HG03060 (cell line): ENCODE data around the gene TM4SF4.

ENCODE experiments used
- ATAC-seq: cut with Tn5 transposase; IDR thresholded peaks from one replicate; pipeline ENCODE4 v1.9.1; 2021; ENCODE audit warnings: low read depth, moderate number of reproducible peaks; ENCODE audit not compliant: unreplicated experiment

The TM4SF4 gene

DNA sequence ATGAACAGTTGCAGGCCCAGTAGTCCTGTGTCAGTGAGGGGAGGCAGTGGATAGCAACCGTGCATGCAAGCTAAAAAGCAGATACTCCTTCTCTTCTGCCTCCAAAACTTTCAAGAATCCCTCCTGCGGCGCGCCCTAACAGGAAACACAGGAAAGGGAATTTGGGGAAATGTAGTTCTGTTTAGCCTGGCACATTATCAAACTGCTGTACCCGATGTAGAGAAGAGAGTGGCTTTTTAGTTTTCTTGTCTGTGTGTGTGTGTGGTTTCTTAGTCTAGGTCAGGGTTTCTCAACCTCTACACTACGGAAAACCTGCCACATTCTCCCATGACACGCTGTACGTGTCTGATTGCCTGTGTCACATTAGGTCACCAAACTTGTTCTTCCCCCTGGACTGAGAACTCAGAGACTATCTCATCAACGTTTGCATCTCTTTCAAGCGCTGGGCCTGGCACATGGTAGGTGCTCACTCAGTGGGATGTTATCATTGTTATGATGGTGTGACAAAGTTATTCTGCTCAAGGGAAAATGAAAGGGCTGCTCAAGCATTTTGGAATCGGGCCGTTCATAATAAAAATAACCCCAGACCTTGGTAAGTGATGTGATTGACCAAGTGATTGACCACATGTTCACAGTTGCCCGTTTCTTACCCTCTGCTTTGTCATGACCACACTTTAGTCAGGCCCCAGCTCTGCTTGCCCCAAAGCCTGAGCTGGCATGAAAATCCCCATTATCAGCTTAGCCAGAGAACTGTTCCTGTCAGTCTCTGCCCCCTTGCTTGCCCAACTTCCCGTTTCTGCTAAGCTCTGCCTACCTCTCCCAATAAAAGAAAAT is 33.2 kb downstream of the TM4SF4 start:
- ATAC-seq, result no peak

- ATAC-seq, result no peak
Measured at GRCh38 chr3:149509526-149509925, 35.0 kb downstream of the TM4SF4 start.

GRCh38 chr3:149510480-149510879 is 36.0 kb downstream of the TM4SF4 start:
- no peak for ATAC-seq

DNA sequence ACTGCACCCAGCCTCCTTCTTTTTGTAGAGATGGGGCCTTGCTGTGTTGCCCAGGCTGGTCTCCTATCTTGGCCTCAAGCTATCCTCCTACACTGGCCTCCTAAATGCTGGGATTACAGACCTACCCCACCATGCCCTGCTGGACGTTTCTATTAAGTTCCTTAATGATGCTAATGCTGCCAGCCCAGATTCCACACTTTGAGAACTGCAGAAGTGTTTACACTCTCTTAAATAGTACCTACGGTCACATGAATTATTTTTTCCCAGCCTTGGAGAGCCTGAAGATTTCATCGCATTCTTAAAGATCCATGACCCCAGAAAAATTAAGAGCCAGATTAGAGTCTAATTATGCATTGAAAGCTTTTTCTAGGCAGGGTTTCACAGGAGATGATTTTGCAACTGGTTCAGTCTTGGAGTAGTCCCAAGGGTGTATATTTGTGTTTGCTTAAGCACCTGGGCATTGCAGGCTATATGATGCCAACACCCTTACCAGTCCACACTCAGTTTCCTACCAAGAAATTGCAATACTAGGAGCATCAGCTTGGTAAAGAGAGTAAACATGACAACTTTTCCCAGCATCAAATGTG is 36.6 kb downstream of the TM4SF4 start:
- no peak for ATAC-seq

DNA sequence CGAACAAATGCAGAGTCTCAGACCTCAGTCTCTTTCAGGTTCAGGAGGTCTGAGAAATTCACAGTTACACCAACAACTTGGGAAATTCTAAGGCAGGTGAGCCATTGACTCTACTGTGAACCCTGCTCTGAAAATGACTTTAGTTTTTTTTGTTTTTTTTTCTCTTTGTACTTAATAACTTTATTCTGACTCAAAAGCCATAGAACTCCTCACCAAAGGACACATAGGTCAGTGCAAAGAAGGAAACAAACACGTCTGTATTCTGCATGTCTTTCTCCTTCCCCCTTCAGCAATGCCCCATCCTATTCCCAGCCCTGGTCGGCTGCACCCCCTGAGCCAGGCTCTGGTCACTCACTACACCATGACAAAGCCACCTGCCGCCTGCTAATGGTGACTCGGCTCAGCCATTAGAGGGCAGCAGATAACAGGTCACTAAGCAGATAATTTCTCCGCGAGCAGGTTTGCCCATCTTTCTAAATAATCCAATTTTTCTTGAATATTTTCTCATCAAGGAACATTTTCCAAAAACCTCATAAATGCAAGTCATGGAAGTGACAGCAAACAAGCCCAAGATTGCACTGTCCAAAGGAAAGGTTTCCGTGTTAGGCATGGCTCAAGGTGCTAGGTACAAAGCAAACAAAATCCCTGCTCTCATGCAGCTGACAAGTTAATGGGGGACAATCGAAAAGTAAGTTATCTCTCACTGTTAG is 37.7 kb downstream of the TM4SF4 start:
- no peak for ATAC-seq

- no peak for ATAC-seq
Measured at GRCh38 chr3:149514471-149514870, 40.0 kb downstream of the TM4SF4 start.

GRCh38 chr3:149515249-149515648 is 40.8 kb downstream of the TM4SF4 start:
- no peak for ATAC-seq

DNA sequence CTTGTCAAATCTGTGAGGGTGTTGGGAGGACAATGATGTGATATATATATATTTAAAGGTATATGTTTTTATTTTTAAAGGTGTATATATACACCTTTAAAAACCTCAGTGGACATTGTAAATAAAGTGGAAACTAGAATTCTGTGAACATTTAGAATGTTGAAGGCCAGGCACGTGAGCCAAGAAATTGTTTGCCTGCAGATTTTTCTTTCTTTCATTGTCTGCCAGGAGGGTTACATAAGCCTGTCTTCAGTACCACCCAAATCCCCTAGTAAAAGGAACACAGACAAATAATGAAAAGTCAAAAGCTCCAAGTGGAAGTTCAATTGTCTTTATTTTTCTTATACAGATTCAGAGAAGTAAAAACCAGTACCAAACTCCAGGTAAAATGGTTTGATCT is 42.4 kb downstream of the TM4SF4 start:
- ATAC-seq, result no peak

DNA sequence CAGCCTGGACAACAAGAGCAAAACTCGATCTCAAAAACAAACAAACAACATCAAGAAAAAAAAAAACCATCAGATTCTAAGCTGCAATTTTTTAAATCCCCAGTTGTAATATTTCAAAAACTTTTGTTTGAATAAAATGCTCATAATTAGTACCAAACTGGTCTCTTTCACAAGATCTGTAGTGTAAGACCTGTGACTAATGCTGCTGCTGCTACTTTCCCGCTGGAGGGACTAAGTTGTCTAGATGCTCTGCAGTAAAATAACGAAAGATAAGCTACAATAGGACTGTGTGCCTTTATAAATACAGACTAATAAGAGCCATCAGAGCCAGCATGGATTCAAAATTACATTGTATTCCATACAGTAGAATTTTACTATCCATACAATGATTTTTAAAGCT is 45.4 kb downstream of the TM4SF4 start:
- no peak for ATAC-seq

- ATAC-seq, result no peak
Measured at GRCh38 chr3:149523512-149524299, 49.2 kb downstream of the TM4SF4 start.

DNA sequence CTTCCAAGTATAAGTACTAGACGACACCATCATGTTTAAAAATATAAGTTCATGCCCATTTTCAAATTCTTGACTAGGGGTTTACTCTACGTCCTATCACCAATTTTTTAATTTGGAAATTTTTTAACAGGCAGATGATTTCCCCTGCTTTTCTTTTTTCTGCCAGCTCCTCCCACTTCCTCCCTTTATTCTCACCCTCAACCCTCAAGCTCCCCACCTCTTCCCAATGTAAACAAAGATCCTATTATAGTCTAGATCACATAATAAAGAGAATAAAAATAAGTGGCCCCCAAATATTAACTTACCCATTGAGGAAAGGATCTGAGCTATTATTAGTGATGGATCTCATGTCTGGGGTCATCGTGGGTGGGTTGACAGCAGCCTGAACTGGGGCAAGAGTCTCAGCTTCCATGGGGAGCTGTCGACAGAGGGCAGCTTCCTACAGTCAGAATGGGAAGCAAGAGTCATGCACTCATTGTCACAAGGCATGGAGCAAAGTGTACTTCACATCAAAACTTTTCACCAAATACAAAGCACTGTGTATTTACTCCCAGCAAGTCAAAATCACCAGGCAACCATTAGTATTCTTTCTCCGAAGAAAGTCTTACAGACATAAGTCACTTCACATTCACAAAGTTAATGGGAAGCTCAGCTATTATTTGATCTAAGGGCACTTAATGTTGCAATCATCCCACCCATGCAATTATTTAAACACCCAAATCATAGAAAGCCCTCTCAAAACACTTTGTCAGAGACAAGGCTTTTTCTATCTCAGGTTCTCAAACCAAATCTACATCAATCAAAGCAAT is 53.2 kb downstream of the TM4SF4 start:
- ATAC-seq, result no peak

- no peak for ATAC-seq
Measured at GRCh38 chr3:149528340-149528650, 53.8 kb downstream of the TM4SF4 start.

DNA sequence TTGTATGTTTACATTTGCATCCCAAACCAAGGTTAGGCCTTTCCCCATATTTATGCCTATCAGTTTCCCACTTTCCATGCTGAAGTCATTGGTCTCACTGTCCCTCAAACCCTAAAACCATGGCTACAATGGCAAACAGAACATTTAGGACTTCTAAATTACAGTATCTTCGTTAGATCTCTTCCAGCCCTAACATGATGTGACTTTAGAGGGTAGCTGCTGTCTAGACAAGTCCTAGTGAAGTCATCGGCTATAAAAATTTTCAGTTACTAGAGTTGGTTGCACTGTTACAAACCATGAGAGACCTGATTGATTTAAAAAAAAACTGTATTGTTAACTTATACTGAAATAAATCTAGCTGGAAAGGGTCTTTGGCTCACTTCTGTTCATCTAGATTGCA is 54.6 kb downstream of the TM4SF4 start:
- no peak for ATAC-seq

DNA sequence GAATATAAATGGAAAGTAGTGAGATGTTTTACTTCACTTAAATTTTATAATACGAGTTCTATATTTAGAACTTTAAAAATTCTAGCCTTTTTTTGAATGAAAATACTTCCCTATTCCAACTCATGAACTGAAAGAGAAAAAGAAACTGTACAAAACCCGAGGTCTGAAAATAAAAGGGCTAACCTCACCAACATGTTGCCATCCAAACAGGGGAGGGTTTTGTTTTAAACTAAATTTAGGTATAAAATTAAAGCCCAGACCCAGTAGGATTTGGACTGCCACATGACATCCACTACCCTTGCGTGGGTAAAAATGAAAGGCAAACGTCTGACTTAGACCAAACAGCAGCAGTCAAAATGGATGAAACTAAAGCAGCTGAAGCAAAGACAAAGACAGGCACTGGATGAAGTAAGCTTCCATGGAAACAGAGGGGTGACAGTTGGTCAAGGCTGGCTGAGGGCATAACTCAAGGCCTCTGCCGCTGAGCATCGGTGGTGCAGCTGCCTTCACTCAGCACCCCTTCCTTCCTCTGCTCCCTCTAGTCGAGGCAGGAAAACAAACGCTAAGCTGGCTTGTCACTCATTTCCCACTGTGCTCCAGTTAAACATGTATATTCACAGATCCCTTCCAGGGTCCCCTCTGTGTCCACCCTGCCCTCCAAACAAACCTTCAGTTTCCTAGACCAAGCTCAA is 58.1 kb downstream of the TM4SF4 start:
- ATAC-seq, result no peak

DNA sequence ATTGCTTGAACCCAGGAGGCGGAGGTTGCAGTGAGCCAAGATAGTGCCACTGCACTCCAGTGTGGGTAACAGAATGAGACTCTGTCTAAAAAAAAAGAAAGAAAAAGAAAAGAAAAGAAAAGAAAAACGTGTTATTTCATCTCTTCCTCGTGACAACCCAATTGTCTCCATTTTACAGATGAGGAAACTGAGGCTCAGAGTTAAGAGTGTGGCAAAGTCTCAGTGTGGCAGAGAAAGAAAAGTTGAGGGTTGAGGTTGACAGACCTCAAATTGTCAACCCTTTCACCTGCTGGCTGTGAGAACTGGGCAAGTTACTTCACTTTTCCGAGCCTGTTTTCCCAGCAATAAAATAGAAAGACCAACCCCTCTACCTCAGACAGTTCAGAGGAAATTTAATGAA is 59.6 kb downstream of the TM4SF4 start:
- ATAC-seq, result no peak

- no peak for ATAC-seq
Measured at GRCh38 chr3:149534671-149535332, 60.3 kb downstream of the TM4SF4 start.

GRCh38 chr3:149535333-149535685 is 60.8 kb downstream of the TM4SF4 start:
- ATAC-seq, result no peak

- ATAC-seq, result no peak
Measured at GRCh38 chr3:149536429-149536828, 61.9 kb downstream of the TM4SF4 start.

- no peak for ATAC-seq
Measured at GRCh38 chr3:149538371-149538770, 63.9 kb downstream of the TM4SF4 start.
